Activated naive CD8-positive, alpha-beta T cell (primary cell): Measurements from ENCODE around the gene EPHA5.

Source experiments
- H3K27ac Mint-ChIP-seq: one replicate; pipeline ENCODE4 v1.8.0; 2021; ENCODE audit warnings: mixed read lengths
- H3K27me3 Mint-ChIP-seq: one replicate; pipeline ENCODE4 v1.8.0; 2021; ENCODE audit warnings: mixed read lengths
- H3K36me3 Mint-ChIP-seq: one replicate; pipeline ENCODE4 v1.8.0; 2021; ENCODE audit warnings: mixed read lengths
- H3K4me1 Mint-ChIP-seq: one replicate; pipeline ENCODE4 v1.8.0; 2021; ENCODE audit warnings: low read depth, mixed read lengths
- H3K4me3 Mint-ChIP-seq: one replicate; pipeline ENCODE4 v1.8.0; 2021; ENCODE audit warnings: mild to moderate bottlenecking, mixed read lengths
- H3K9me3 Mint-ChIP-seq: one replicate; pipeline ENCODE4 v1.8.0; 2021; ENCODE audit warnings: low read depth, mixed read lengths

The EPHA5 gene

GRCh38 chr4:65653740-65654361 is 16.4 kb downstream of the EPHA5 start:
- H3K27me3 Mint-ChIP-seq, result no peaks in the 10 kb centered on the region
- H3K27ac Mint-ChIP-seq, result no peak overlapping the region
- H3K4me1 Mint-ChIP-seq, result no peaks in the 10 kb centered on the region
- H3K4me3 Mint-ChIP-seq, result no peak overlapping the region
- no peaks in the 10 kb centered on the region for H3K36me3 Mint-ChIP-seq
- H3K9me3 Mint-ChIP-seq, result peaks cover 8% of the 10 kb centered on the region

GRCh38 chr4:65651751-65652150 is 18.5 kb downstream of the EPHA5 start:
- no peaks in the 10 kb centered on the region for H3K27me3 Mint-ChIP-seq
- no peak overlapping the region for H3K4me3 Mint-ChIP-seq
- peaks cover 8% of the 10 kb centered on the region for H3K9me3 Mint-ChIP-seq
- H3K27ac Mint-ChIP-seq, result no peak overlapping the region
- H3K36me3 Mint-ChIP-seq, result no peaks in the 10 kb centered on the region
- H3K4me1 Mint-ChIP-seq, result no peaks in the 10 kb centered on the region

- Mint-ChIP-seq H3K4me3 (no peak overlapping the region), H3K9me3 (peaks cover 8% of the 10 kb centered on the region), H3K36me3 (no peaks in the 10 kb centered on the region), H3K27ac (no peak overlapping the region), H3K27me3 (no peaks in the 10 kb centered on the region), H3K4me1 (no peaks in the 10 kb centered on the region)
Measured at GRCh38 chr4:65651031-65651430, 19.3 kb downstream of the EPHA5 start.

- no peak overlapping the region for H3K4me3 Mint-ChIP-seq
- H3K36me3 Mint-ChIP-seq, result no peaks in the 10 kb centered on the region
- no peaks in the 10 kb centered on the region for H3K4me1 Mint-ChIP-seq
- H3K27me3 Mint-ChIP-seq, result no peaks in the 10 kb centered on the region
- H3K9me3 Mint-ChIP-seq, result peaks cover 8% of the 10 kb centered on the region
- no peak overlapping the region for H3K27ac Mint-ChIP-seq
Measured at GRCh38 chr4:65646136-65646535, 24.2 kb downstream of the EPHA5 start.

GRCh38 chr4:65645185-65645584 is 25.1 kb downstream of the EPHA5 start:
- Mint-ChIP-seq H3K36me3 (no peaks in the 10 kb centered on the region), H3K27me3 (no peaks in the 10 kb centered on the region), H3K9me3 (peaks cover 4% of the 10 kb centered on the region), H3K4me1 (no peaks in the 10 kb centered on the region), H3K27ac (no peak overlapping the region), H3K4me3 (no peak overlapping the region)

- peaks cover 4% of the 10 kb centered on the region for H3K9me3 Mint-ChIP-seq
- H3K27ac Mint-ChIP-seq, result no peak overlapping the region
- H3K36me3 Mint-ChIP-seq, result no peaks in the 10 kb centered on the region
- no peaks in the 10 kb centered on the region for H3K4me1 Mint-ChIP-seq
- H3K27me3 Mint-ChIP-seq, result no peaks in the 10 kb centered on the region
- no peak overlapping the region for H3K4me3 Mint-ChIP-seq
Measured at GRCh38 chr4:65635051-65635821, 35.1 kb downstream of the EPHA5 start.

GRCh38 chr4:65624651-65625050 is 45.6 kb downstream of the EPHA5 start:
- H3K4me1 Mint-ChIP-seq, result no peaks in the 10 kb centered on the region
- no peak overlapping the region for H3K4me3 Mint-ChIP-seq
- H3K27me3 Mint-ChIP-seq, result no peaks in the 10 kb centered on the region
- H3K9me3 Mint-ChIP-seq, result no peaks in the 10 kb centered on the region
- H3K36me3 Mint-ChIP-seq, result no peaks in the 10 kb centered on the region
- no peak overlapping the region for H3K27ac Mint-ChIP-seq

GRCh38 chr4:65623506-65623905 is 46.8 kb downstream of the EPHA5 start:
- Mint-ChIP-seq H3K4me3 (no peak overlapping the region), H3K27ac (no peak overlapping the region), H3K4me1 (no peaks in the 10 kb centered on the region)

GRCh38 chr4:65617416-65617815 is 52.9 kb downstream of the EPHA5 start:
- Mint-ChIP-seq H3K27ac (no peak overlapping the region), H3K27me3 (no peaks in the 10 kb centered on the region), H3K4me3 (no peak overlapping the region), H3K36me3 (no peaks in the 10 kb centered on the region), H3K4me1 (no peaks in the 10 kb centered on the region), H3K9me3 (peaks cover 17% of the 10 kb centered on the region)

More at GRCh38 chr4:65623506-65623905, 46.8 kb downstream of the EPHA5 start:
- Mint-ChIP-seq H3K9me3 (no peaks in the 10 kb centered on the region), H3K36me3 (no peaks in the 10 kb centered on the region), H3K27me3 (no peaks in the 10 kb centered on the region)

- Mint-ChIP-seq H3K4me1 (no peaks in the 10 kb centered on the region), H3K4me3 (no peak overlapping the region), H3K27ac (no peak overlapping the region), H3K27me3 (no peaks in the 10 kb centered on the region), H3K36me3 (no peaks in the 10 kb centered on the region), H3K9me3 (peaks cover 2% of the 10 kb centered on the region)
Measured at GRCh38 chr4:65604515-65604914, 65.8 kb downstream of the EPHA5 start.

- Mint-ChIP-seq H3K36me3 (no peaks in the 10 kb centered on the region), H3K9me3 (peaks cover 3% of the 10 kb centered on the region), H3K4me1 (no peaks in the 10 kb centered on the region), H3K27me3 (no peaks in the 10 kb centered on the region), H3K27ac (no peak overlapping the region), H3K4me3 (no peak overlapping the region)
Measured at GRCh38 chr4:65600656-65601055, 69.6 kb downstream of the EPHA5 start.

- no peaks in the 10 kb centered on the region for H3K27me3 Mint-ChIP-seq
- peaks cover 3% of the 10 kb centered on the region for H3K9me3 Mint-ChIP-seq
- no peaks in the 10 kb centered on the region for H3K4me1 Mint-ChIP-seq
- H3K4me3 Mint-ChIP-seq, result no peak overlapping the region
- H3K36me3 Mint-ChIP-seq, result no peaks in the 10 kb centered on the region
- no peak overlapping the region for H3K27ac Mint-ChIP-seq
Measured at GRCh38 chr4:65599340-65599739, 70.9 kb downstream of the EPHA5 start.

GRCh38 chr4:65597697-65598096 is 72.6 kb downstream of the EPHA5 start:
- Mint-ChIP-seq H3K27ac (no peak overlapping the region), H3K27me3 (no peaks in the 10 kb centered on the region), H3K4me1 (no peaks in the 10 kb centered on the region), H3K4me3 (no peak overlapping the region), H3K36me3 (no peaks in the 10 kb centered on the region), H3K9me3 (peaks cover 3% of the 10 kb centered on the region)

GRCh38 chr4:65592089-65592488 is 78.2 kb downstream of the EPHA5 start:
- no peaks in the 10 kb centered on the region for H3K27me3 Mint-ChIP-seq
- H3K9me3 Mint-ChIP-seq, result peaks cover 16% of the 10 kb centered on the region
- H3K36me3 Mint-ChIP-seq, result no peaks in the 10 kb centered on the region
- H3K4me1 Mint-ChIP-seq, result no peaks in the 10 kb centered on the region
- H3K27ac Mint-ChIP-seq, result no peak overlapping the region
- no peak overlapping the region for H3K4me3 Mint-ChIP-seq

GRCh38 chr4:65589921-65590320 is 80.4 kb downstream of the EPHA5 start:
- Mint-ChIP-seq H3K4me3 (no peak overlapping the region), H3K36me3 (no peaks in the 10 kb centered on the region), H3K27me3 (no peaks in the 10 kb centered on the region), H3K27ac (no peak overlapping the region), H3K9me3 (peaks cover 13% of the 10 kb centered on the region), H3K4me1 (no peaks in the 10 kb centered on the region)

GRCh38 chr4:65589331-65589730 is 81.0 kb downstream of the EPHA5 start:
- no peak overlapping the region for H3K27ac Mint-ChIP-seq
- H3K9me3 Mint-ChIP-seq, result peaks cover 13% of the 10 kb centered on the region
- H3K27me3 Mint-ChIP-seq, result no peaks in the 10 kb centered on the region
- H3K4me3 Mint-ChIP-seq, result no peak overlapping the region
- H3K4me1 Mint-ChIP-seq, result no peaks in the 10 kb centered on the region
- H3K36me3 Mint-ChIP-seq, result no peaks in the 10 kb centered on the region
